Stimulated activated CD4-positive, alpha-beta T cell treated with anti-CD3 and anti-CD28 coated beads, Interleukin-1b, Interleukin-23, amount 100 ng/mL, for 4 hours (primary cell): ENCODE measurements around the gene CAND1.
"Not testable (repeated sequence)": the region's sequence is repeated elsewhere in the genome, so short reads cannot be mapped to it uniquely, and the experiment has no call there.

Experiments used
- DNase-seq, 2 donors: peaks; one replicate each; pipeline ENCODE4 v3.0.0-alpha.2; 2020; ENCODE audit warnings: low read depth in 2 of 2

CAND1 gene

DNA sequence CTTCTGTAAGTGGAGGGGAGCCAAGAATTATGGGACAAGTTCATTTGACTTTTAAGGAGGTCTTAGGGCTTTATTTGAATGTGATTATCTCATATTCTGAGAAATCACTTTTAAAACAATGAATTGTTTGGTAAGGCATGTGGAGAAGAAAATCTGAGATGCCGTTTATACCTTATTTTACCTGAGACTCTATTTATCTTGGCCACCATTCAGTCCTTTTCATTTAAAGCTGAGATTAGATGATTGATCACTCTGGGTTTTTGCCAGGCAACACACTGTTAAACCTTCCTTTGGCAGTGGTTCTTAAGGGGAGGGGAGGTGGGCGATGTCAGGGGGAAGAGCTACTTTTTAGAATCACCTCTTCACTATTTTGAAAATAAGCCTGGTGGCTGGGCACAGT lies 11.4 kb downstream of the CAND1 start:
- DNase-seq, result no peak

DNA sequence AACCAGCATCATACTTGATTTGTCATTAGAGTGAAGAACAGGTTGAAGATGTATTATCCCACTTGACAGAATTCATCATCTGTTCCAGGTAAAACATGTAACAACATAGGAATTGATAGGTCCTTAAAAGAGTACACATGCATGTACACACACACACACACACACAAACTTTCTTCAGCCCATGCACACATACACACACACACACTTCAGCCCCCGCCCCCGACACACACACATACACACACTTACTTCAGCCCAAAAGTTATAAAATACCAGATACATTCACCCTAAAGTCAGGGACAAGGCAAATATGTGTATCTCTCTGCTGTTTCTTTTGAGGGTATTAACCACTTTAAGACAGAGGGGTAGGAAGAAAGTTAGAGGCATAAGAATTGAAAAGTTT lies 15.4 kb downstream of the CAND1 start:
- no peak for DNase-seq

DNA sequence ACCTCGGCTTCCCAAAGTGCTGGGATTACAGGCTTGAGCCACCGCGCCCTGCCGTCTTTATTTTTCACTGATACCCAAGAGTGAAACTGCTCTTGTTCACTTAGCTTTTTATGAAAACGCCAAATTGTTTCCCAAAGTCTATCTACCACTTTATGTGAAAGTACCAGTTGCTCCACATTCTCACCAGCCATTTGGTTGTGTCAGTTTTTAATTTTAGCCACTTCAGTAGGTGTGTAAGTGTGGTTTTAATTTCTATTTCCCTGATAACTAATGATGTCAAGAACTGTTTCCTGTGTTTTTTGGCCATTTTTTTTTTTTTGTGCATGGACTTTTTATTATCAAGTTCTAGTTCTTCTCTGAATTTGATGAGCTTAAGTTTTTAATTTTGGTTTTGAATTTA lies 17.1 kb downstream of the CAND1 start:
- DNase-seq, result no peak

DNA sequence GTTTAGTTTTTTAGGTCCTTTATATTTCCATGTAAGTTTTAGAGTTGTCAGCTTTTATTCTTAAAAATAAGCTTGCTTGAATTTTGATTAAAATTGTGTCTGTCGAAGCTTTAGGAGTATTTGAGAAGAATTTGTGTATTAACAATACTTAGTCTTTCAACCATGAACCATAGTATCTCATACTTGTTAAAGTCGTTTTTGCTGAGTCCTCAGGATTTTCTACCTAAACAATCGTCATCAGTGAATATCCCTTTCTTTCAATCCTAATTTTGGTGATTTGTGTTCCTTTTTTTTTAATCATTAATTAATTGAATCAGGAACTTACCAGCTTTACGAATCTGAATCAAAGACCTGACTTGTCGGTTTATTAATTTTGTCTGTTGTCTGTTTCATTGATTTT lies 18.2 kb downstream of the CAND1 start:
- DNase-seq, result no peak

DNA sequence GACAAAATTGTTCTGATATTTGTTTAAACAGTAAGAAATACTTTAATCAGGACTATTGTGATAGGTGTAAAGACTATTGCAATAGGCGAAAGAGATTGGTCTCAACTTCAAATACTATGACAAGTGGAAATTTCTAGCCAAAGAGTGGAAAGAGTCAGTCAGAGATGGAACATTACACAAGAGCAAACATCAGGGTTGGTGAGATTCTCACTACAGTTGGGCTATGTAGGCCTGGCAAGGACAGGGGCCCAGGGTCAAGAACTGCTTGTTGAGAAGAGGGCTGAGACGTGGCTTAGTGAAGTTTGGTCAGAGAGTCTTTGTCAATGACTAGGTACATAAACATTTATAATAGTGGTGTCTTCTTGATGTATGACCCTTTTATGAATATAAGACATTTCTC lies 19.4 kb downstream of the CAND1 start:
- no peak for DNase-seq

DNA sequence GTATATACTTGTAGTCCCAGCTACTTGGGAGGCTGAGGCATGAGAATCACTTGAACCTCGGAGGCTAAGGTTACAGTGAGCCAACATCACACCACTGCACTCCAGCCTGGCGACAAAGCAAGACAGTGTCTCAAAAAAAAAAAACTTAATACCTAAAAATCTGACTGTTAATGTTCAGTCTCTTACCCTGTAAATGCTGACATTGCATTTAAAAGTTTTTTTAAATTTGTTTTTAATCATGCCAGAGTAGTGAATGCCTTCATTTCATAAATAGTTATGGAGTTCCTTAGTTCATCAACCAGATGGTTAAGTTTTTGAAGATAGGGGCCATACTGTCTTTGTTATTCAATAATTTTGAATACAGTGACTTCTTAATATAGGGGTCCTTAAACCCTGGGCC lies 21.2 kb downstream of the CAND1 start:
- DNase-seq, result no peak

DNA sequence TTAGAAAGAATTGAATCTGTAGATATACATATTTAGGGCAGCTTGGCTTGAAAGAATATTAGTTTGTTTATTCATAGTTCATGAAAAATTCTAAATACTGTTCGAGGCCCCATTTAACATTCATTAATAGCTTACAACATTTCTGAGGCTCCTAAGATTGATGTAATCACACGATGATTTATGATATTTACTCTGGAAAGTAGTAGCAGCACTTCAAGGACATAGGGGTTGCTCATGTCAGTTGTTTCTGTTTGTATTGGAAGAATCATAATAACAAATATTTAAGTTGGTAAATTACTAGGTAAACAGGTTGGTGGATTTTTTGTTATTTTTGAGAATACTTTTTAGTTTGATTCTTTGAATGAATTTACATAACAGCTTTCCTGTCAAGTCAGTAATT lies 30.4 kb downstream of the CAND1 start:
- DNase-seq, result no peak

DNA sequence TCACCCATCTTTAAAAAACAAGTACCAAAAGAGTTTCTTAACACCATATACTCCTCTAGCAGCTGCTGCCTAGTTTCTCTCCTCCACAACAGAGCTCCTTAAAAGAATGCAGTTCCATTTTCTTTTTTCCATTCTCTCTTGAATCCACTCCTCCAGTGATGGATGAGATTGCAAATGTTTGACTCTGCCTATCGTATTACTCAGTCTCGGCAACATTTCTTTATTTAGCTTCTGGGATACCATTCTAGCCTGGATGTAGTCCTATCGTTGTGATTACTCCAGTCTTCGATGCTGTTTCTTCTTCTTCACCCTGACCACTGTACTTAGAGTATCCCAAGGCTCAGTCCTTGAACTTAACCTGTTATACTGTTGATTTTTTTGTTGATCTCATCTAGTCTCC lies 30.8 kb downstream of the CAND1 start:
- no peak for DNase-seq

DNA sequence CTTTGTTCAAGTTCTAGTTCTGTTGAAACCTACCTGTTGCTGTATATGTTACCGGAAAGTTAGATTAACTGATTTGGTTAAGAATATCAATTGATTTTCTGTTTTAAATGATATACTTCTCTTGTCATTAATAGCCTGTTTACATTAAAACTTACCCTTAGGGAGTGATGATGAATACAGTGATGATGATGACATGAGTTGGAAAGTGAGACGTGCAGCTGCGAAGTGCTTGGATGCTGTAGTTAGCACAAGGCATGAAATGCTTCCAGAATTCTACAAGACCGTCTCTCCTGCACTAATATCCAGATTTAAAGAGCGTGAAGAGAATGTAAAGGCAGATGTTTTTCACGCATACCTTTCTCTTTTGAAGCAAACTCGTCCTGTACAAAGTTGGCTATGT lies 33.0 kb downstream of the CAND1 start:
- no peak for DNase-seq

DNA sequence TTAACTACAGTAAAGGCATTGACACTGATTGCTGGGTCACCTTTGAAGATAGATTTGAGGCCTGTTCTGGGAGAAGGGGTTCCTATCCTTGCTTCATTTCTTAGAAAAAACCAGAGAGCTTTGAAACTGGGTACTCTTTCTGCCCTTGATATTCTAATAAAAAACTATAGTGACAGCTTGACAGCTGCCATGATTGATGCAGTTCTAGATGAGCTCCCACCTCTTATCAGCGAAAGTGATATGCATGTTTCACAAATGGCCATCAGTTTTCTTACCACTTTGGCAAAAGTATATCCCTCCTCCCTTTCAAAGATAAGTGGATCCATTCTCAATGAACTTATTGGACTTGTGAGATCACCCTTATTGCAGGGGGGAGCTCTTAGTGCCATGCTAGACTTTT lies 36.4 kb downstream of the CAND1 start:
- no peak for DNase-seq

DNA sequence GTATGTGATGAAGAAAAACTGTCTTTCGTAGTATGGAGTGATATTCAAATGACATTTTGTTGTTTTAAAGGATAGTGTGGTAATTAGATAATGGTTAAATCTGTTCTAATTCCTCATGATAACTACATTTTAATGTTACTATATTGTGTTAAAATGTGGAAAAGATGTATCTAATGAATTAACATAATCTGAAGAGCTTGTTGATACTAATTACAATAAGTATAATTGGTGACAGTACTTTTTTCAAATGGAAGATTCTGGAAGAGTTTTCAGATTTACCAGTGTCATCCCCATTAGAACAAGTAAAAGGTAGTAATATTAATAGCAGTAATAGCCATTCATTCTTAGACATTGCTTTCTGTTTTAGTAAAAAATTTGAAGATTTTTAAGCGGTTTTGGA lies 37.6 kb downstream of the CAND1 start:
- no peak for DNase-seq

DNA sequence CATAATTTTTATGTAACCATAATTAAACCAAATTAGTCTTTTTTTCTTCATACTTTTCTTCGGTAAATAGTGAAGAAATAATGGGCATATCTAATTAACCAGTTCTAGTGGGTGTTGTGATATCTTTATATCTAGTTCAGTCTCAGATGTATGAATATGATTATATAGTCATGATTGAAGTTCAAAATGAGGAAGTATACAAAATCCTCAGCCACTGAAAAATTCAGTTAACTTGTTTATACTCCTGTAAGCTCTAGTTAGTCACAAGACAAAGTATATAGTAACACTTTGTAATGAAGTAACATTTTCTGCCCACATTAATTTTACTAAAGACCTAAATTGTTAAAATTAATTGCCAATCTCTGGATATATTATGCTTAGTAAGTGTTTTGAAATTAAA lies 46.5 kb downstream of the CAND1 start:
- no peak for DNase-seq

DNA sequence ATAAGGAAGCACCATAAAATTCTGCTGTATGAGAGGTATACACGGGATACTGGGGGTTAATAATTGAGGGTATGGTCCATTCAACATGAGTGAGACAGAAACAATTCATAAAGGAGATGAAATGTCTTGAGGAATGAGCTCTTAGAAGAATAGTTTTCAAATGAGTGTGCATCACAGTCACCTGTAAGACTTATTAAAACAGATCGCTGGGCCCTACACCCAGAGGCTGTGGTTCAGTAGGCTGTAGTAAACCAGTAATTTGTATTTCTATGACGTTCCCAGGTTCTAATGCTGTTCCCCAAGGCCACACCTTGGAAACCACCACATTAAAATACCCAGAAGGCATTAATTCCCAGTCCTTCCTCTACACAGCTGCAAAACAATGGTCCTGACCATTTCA lies 49.6 kb downstream of the CAND1 start:
- DNase-seq, result no peak

DNA sequence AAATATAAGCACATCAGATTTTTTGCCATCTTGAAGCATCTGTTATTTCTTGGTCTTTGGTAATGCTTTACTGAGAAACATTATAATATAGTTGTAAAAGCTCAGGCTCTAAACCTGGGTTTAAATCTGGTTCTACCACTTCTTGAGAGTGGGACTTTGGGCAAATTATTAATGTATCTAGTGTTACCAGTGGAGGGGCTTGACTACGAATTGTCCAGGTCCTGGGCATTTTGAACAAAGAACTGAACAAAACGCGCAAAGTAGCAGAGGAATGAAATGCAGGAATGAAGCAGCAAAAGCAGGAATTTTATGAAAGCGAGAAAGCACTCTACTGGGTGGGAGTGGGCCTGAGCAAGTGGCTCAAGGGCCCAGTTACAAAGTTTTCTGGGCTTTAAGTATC lies 50.8 kb downstream of the CAND1 start:
- DNase-seq, result no peak

DNA sequence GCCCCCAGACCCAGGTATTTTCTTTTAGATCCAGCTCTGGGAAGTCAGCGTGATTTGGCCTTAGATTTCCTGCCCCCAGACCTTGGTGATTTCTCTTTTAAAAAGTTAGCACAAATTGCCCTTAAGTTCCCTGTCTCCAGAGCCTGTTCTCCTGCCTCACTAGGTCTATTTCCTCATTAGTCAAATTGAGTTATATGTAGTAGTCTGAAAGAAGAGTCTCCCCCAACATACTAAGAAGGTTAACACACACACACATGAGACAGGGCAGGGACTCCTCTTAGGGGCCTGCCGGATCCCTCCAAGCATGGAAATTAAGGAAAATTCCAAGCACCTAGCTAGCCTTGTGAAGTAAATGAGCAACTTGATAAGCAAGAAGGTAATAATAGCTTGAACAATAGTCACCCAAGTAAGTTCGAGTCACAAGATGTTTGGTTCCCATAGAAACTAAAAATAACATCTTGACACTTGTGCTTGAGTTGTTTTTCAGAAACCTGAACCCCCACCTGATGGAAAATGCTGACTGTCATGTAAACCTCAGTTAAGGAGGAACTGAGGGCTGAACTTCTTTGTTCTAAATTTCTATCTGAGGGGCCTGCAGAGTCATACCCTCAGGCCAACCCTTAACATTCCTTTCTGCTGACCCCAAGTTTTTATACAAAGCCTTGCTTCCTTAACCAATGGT lies 51.6 kb downstream of the CAND1 start:
- DNase-seq, result no peak

DNA sequence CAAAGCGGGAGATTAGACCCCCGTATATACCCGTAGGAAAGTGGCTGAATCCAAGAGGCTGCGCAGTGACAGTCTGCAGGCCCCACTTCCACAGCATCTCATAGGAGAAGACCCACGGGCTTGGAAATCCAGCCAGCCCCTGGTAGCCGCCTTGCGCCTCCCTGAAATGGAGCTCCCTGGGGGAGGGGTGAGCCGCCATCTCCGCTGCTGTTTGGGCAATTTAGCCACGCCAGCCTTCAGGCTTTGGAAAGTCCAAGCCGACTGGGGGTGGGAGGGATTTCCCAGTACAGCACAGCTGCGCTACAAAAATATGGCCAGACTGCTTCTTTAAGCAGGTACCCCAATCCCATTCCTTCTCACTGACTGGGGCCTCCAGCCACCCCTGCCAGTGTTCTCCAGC lies 53.4 kb downstream of the CAND1 start:
- no peak for DNase-seq

DNA sequence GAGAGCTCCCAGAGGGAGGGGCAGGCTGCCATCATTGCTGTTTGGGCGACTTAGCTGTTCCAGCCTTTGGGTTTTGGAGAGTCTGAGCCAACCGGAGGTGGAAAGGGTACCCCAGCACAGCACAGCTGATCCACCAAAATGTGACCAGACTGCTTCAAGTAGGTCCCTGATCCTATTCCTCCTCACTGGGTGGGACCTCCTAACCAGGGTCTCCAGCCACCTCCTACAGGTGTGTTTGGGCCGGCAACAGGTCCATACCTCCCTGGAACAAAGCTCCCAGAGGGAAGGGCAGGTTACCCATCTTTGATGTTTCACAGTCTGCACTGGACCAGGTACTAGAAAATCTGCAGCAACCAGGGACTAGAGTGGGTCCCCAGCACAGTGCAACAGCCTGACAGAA lies 53.8 kb downstream of the CAND1 start:
- no peak for DNase-seq

DNA sequence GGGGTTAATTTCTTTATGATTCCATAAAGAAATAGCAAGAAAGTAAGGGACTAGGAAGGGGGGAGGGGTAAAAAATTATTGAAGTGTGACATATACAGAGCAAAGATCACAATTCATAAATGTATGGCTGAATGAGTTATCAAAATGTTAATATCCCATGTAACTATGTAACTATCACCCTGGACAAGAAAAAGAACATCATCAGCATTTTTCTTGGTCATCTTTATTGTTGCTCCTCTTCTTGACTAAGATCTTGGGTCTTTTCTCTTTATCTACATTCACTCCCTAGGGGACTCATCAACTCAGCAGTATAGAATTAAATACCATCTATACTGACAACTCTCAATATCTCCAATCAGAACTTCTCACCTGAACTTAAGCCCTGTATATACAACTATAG lies 57.5 kb downstream of the CAND1 start:
- no peak for DNase-seq

DNA sequence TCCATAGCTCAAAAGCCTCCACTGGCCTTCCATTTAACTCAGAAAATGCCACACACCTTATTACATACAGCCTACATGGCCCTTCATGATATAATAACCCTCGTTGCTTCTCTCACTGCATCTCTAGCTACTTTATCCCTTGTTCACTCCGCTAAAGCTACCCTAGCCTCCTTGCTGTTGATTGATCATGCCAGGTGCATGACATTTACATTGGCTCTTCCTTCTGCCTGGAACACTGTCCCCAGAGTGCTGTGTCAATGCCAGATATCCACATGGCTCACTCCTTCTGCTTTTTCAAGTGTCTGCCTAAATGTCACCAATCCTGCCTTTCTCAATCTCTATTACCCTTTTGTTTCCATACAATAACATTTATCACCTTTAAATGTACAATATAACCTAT lies 58.3 kb downstream of the CAND1 start:
- no peak for DNase-seq

DNA sequence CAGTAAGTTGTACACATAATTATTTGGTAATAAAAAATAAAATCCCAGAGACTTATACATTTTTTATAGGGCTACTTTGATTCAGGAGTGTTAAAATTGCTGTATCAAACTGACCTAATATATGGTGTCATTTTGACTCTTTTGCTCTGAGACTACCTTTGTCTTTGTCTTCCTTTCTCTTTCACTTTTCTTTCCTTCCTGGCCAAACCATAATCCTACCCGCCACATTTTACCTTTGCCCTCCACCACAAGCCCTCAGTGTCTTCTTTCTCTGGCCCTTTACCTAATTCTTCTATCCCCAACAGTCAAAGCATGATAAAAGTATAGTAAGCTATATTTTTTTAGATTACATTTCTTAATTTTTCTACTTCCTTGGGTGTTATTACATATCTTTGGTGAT lies 62.0 kb downstream of the CAND1 start:
- no peak for DNase-seq

DNA sequence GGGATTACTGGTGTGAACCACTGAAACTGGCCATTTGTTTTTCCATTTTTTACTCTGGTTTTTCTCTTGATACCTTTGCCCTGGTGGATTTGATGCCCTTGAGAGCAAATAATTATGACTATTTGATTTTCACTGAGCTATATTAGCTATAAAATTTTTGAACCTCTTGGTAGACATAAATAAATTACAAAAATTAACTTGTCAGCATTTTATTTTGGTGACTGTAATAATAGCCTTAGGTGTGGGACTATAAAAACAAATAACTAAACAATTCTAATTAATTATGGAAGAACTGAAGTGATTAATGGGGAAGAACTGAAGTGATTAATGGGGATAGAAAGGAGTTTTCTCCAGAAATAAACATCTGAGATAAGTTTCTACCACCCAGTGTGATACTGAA lies 62.7 kb downstream of the CAND1 start:
- DNase-seq, result no peak

DNA sequence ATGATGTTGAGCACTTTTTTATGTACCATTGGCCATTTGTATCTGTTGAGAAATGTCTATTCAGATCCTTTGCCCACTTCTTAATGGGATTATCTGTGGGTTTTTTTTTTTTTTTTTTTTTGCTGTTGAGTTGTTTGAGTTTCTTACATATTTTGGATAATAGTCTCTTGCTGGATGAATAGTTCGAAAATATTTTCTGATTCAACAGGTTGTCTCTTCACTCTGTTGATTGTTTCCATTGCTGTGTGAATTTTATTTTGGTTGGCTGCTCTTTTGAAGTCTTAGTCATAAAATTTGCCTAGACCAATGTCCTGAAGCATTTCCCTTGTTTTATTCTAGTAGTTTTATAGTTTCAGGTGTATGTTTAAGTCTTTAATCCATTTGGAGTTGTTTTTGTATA lies 64.5 kb downstream of the CAND1 start:
- no peak for DNase-seq

DNA sequence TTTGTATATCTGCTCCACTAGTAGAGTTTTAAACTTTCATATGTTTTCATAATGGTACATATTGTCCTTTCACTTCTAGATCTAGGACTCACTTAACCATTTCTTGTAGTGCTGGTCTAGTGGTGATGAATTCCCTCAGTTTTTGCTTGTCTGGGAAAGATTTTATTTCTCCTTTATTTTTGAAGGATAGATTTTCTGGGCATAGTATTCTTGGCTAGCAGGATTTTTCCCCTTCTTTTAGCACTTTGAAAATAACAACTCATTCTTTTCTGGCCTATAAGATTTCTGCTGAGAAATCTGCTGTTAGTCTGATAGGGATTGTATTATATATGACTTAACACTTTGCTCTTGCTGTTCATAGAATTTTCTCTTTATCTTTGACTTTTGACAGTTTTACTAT lies 69.3 kb downstream of the CAND1 start:
- DNase-seq, result no peak

DNA sequence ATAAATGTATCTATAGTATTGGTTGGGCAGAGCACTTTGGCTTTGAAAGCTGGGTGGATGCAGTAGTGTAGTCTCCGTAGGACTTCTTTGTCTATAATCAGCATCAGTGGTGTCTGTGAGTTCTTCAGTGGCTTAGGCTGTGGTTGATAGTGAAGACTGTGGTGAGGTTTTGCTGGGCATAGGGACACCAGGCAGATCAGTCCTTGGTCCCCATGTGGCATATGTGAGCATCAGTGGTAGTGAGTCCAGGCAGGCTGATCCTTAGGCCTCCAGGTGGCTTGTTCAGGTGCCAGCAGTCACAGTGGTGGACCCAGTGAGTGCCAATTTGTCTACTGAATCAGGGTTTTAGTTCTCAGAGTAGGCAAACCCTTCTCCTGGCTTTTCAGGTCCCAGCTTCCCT lies 70.4 kb downstream of the CAND1 start:
- no peak for DNase-seq

DNA sequence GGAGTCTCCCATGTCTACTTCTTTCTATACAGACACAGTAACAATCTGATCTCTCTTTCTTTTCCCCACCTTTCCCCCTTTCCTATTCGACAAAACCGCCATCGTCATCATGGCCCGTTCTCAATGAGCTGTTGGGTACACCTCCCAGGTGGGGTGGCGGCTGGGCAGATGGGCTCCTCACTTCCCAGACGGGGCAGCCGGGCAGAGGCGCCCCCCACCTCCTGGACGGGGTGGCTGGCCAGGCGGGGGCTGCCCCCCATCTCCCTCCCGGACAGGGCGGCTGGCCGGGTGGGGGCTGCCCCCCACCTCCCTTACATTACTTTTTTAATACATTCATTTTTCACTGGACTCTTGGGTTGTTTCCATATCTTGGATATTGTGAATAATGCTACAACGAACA lies 71.9 kb downstream of the CAND1 start:
- not testable (repeated sequence) for DNase-seq
